WI38 (cell line): ENCODE results near the gene RNF34.

Experiments
- H3K4me3 ChIP-seq: 2 replicates; pipeline ENCODE4 v1.5.1; 2011; ENCODE audit warnings: low read depth, mild to moderate bottlenecking, control low read depth, low read length
- TF ChIP-seq, protein P1 (sequence below): IDR thresholded peaks from 2 replicates; pipeline ENCODE4 v1.5.1; 2012; ENCODE audit warnings: low read depth, mild to moderate bottlenecking, control low read depth, low read length

RNF34 gene

GRCh38 chr12:121455766-121456420 lies 56.0 kb downstream of the RNF34 start:
- TF ChIP-seq, protein P1, sequence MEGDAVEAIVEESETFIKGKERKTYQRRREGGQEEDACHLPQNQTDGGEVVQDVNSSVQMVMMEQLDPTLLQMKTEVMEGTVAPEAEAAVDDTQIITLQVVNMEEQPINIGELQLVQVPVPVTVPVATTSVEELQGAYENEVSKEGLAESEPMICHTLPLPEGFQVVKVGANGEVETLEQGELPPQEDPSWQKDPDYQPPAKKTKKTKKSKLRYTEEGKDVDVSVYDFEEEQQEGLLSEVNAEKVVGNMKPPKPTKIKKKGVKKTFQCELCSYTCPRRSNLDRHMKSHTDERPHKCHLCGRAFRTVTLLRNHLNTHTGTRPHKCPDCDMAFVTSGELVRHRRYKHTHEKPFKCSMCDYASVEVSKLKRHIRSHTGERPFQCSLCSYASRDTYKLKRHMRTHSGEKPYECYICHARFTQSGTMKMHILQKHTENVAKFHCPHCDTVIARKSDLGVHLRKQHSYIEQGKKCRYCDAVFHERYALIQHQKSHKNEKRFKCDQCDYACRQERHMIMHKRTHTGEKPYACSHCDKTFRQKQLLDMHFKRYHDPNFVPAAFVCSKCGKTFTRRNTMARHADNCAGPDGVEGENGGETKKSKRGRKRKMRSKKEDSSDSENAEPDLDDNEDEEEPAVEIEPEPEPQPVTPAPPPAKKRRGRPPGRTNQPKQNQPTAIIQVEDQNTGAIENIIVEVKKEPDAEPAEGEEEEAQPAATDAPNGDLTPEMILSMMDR: no peak
- H3K4me3 ChIP-seq: no peak overlapping the region

DNA sequence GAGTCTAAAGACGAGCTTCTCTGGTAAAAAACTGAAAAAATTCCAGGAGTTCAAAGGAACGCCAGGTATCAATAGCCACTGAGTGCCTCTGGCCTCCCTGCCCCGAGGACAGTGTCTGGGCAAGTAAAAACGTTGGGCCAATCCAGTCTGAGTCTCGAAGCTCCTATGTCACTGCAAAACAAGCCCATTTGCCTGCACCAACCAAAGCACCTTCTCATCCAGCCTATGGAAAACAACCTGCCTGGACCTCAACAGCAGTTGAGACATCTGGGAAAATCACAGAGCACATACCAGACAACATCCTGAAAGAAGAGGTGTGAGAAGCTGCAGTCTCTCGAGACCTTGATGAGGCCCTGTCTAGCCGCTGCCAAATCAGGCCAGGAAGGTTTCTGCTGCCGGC lies 56.6 kb downstream of the RNF34 start:
- no peak overlapping the region for H3K4me3 ChIP-seq
- TF ChIP-seq, protein P1: no peak

DNA sequence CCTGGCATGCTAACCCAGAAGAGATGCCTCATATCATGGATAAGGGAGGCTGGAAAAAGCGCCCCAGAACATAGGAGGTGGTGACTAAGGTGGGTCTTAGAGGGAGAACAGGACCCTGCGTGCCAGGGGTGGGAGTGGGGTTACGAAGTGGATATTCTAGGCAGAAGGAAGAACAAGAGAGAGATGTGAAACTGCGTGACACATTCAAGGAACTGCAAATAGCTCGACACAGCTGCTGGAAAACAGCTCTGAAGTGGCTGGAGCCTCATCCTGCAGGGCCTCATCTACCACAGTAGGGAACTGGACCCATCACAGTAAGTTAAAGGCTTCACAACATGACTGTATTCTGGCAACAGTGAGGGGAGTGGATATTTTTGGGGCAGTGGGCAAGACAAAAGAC lies 61.1 kb downstream of the RNF34 start:
- TF ChIP-seq, protein P1: no peak
- no peak overlapping the region for H3K4me3 ChIP-seq

- no peak overlapping the region for H3K4me3 ChIP-seq
- TF ChIP-seq, protein P1: no peak
These were observed 64.4 kb downstream of the RNF34 start for GRCh38 chr12:121464331-121464730.

- TF ChIP-seq, protein P1: no peak
- peak overlapping the region; percentile 65 for H3K4me3 ChIP-seq
These were observed 66.2 kb downstream of the RNF34 start for GRCh38 chr12:121465921-121466793.

DNA sequence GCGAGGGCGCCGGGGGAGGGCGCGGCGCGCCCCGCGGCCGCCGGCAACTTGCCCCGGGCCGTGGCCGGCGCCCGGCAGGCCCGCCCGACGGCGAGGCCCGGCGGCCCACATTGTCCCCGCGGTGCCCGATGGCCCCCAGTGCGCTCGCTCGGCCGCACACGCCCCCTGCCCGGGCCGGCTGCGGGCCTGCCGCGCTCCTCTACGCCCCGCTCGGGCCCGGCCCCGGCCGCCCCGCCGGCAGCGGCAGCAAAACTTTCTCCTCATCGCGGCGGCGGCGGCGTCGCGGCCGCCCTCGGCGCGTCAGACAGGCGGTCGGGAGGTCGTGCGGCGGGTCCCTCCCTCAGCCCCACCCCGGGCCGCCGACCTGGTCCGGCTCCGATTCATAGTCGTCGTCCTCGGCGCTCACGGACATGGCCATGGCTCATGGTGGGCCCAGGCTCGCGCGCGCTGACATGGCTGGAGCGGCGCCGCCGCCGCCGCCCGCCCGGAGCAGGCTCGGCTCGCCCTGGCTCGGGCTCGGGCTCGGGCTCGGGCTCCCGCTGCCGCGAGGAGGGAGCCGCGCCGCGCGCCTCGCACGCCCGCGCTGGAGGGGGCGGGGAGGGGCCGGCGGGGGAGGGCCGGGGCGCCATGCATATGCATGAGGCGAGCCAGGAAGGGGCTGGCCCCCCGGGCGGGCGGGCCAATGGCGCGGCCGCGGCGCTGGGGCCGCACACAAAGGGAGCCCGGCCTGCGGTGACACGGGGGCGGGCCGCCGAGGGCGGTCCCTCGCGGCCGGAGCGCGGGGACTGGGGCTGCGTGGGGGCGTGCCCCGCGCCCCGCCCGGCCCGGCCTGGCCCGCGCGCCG lies 67.1 kb downstream of the RNF34 start:
- H3K4me3 ChIP-seq: peak overlapping the region; percentile 65
- TF ChIP-seq, protein P1: no peak
